Stimulated activated CD8-positive, alpha-beta memory T cell treated with anti-CD3 and anti-CD28 coated beads, Interleukin-4, amount 100 ng/mL, for 4 hours (primary cell): ENCODE measurements around the gene PARVB.
"Not testable (repeated sequence)": the region's sequence is repeated elsewhere in the genome, so short reads cannot be mapped to it uniquely, and the experiment has no call there.

Source experiments
- DNase-seq, 2 donors: peaks; one replicate each; pipeline ENCODE4 v3.0.0-alpha.2; 2020; ENCODE audit warnings: low read depth in 2 of 2, low spot score in 1 of 2

Gene PARVB

GRCh38 chr22:44103735-44104480 lies 79.8 kb downstream of the PARVB start:
- no peak for DNase-seq

- DNase-seq: no peak
These were observed 83.2 kb downstream of the PARVB start for GRCh38 chr22:44107340-44107739.

- DNase-seq: no peak
These were observed 84.0 kb downstream of the PARVB start for GRCh38 chr22:44108076-44108475.

GRCh38 chr22:44108806-44109385 lies 84.8 kb downstream of the PARVB start:
- no peak for DNase-seq

GRCh38 chr22:44109416-44109815 lies 85.3 kb downstream of the PARVB start:
- DNase-seq: no peak

- not testable (repeated sequence) for DNase-seq
These were observed 86.6 kb downstream of the PARVB start for GRCh38 chr22:44110656-44111055.

GRCh38 chr22:44111562-44112155 lies 87.6 kb downstream of the PARVB start:
- DNase-seq: no peak

- DNase-seq: no peak
These were observed 88.1 kb downstream of the PARVB start for GRCh38 chr22:44112191-44112590.

GRCh38 chr22:44116331-44116730 lies 92.2 kb downstream of the PARVB start:
- DNase-seq: no peak

GRCh38 chr22:44116755-44117684 lies 92.9 kb downstream of the PARVB start:
- DNase-seq: no peak

- no peak for DNase-seq
These were observed 93.6 kb downstream of the PARVB start for GRCh38 chr22:44117746-44118145.

- no peak for DNase-seq
These were observed 94.7 kb downstream of the PARVB start for GRCh38 chr22:44118645-44119315.

- DNase-seq: no peak
These were observed 95.7 kb downstream of the PARVB start for GRCh38 chr22:44119669-44120313.

- DNase-seq: no peak
These were observed 96.2 kb downstream of the PARVB start for GRCh38 chr22:44120314-44120704.

- no peak for DNase-seq
These were observed 101.3 kb downstream of the PARVB start for GRCh38 chr22:44125421-44125820.

- no peak for DNase-seq
These were observed 102.7 kb downstream of the PARVB start for GRCh38 chr22:44126807-44127206.

- DNase-seq: no peak
These were observed 103.3 kb downstream of the PARVB start for GRCh38 chr22:44127356-44127755.

- no peak for DNase-seq
These were observed 105.0 kb downstream of the PARVB start for GRCh38 chr22:44128958-44129618.

- no peak for DNase-seq
These were observed 105.5 kb downstream of the PARVB start for GRCh38 chr22:44129619-44129976.
